Osteocyte (in vitro differentiated cells): ENCODE measurements around the gene MEMO1. TPM values are rescaled to one million over a fixed set of nuclear protein-coding genes. Genes with fewer than 3 reads are reported as not detected.

Experiments
- DNase-seq: peaks from one replicate; pipeline ENCODE4 v3.0.0; 2021; ENCODE audit warnings: mixed read lengths; ENCODE audit not compliant: unreplicated experiment; ENCODE audit errors: extremely low spot score
- H3K27ac Mint-ChIP-seq: one replicate; pipeline ENCODE4 v1.8.0; 2021; ENCODE audit warnings: mild to moderate bottlenecking, mixed read lengths; ENCODE audit not compliant: unreplicated experiment
- H3K27me3 Mint-ChIP-seq: one replicate; pipeline ENCODE4 v1.8.0; 2021; ENCODE audit warnings: mixed read lengths; ENCODE audit not compliant: unreplicated experiment
- H3K36me3 Mint-ChIP-seq: one replicate; pipeline ENCODE4 v1.8.0; 2021; ENCODE audit warnings: mixed read lengths; ENCODE audit not compliant: unreplicated experiment
- H3K4me1 Mint-ChIP-seq: one replicate; pipeline ENCODE4 v1.8.0; 2021; ENCODE audit warnings: mixed read lengths; ENCODE audit not compliant: unreplicated experiment
- H3K4me3 Mint-ChIP-seq: one replicate; pipeline ENCODE4 v1.8.0; 2021; ENCODE audit warnings: mild to moderate bottlenecking, moderate library complexity, mixed read lengths; ENCODE audit not compliant: unreplicated experiment
- H3K9me3 Mint-ChIP-seq: one replicate; pipeline ENCODE4 v1.8.0; 2021; ENCODE audit warnings: mixed read lengths; ENCODE audit not compliant: unreplicated experiment
- CTCF ChIP-seq: fragments of 200-600 bp; sonication (generic); IDR thresholded peaks from 2 replicates; pipeline ENCODE4 v1.5.0; 2021; ENCODE audit warnings: antibody characterized with exemption, mild to moderate bottlenecking, moderate library complexity
- total RNA-seq: library from RNA; stranded (reverse); gene quantifications from 2 replicates; pipeline ENCODE4 v1.2.1, GENCODE V29; 2021

The MEMO1 gene
- total RNA-seq, 1 donor from 2014 or later, result 48.1 TPM

- no peaks in the 10 kb centered on the region for H3K27me3 Mint-ChIP-seq
- H3K36me3 Mint-ChIP-seq, result peaks cover 24% of the 10 kb centered on the region
- H3K4me3 Mint-ChIP-seq, result no peak overlapping the region
- TF ChIP-seq CTCF, result no peak
- H3K4me1 Mint-ChIP-seq, result peaks cover 1% of the 10 kb centered on the region
- DNase-seq, result no peak
- no peak overlapping the region for H3K27ac Mint-ChIP-seq
- no peaks in the 10 kb centered on the region for H3K9me3 Mint-ChIP-seq
These were observed 85.3 kb downstream of the MEMO1 start for GRCh38 chr2:31925517-31925916.

- TF ChIP-seq CTCF, result no peak
- no peaks in the 10 kb centered on the region for H3K4me1 Mint-ChIP-seq
- DNase-seq, result no peak
- no peak overlapping the region for H3K27ac Mint-ChIP-seq
- H3K9me3 Mint-ChIP-seq, result no peaks in the 10 kb centered on the region
- H3K4me3 Mint-ChIP-seq, result no peak overlapping the region
- peaks cover 27% of the 10 kb centered on the region for H3K36me3 Mint-ChIP-seq
- H3K27me3 Mint-ChIP-seq, result no peaks in the 10 kb centered on the region
These were observed 87.1 kb downstream of the MEMO1 start for GRCh38 chr2:31923662-31924061.

- H3K36me3 Mint-ChIP-seq, result peaks cover 30% of the 10 kb centered on the region
- no peak for TF ChIP-seq CTCF
- no peak for DNase-seq
- no peaks in the 10 kb centered on the region for H3K9me3 Mint-ChIP-seq
- no peak overlapping the region for H3K27ac Mint-ChIP-seq
- no peaks in the 10 kb centered on the region for H3K4me1 Mint-ChIP-seq
- no peaks in the 10 kb centered on the region for H3K27me3 Mint-ChIP-seq
- no peak overlapping the region for H3K4me3 Mint-ChIP-seq
These were observed 88.0 kb downstream of the MEMO1 start for GRCh38 chr2:31922542-31923408.

GRCh38 chr2:31920962-31921361 lies 89.8 kb downstream of the MEMO1 start:
- no peak for TF ChIP-seq CTCF
- Mint-ChIP-seq H3K36me3 (peaks cover 24% of the 10 kb centered on the region), H3K27me3 (no peaks in the 10 kb centered on the region), H3K4me3 (no peak overlapping the region), H3K9me3 (no peaks in the 10 kb centered on the region), H3K27ac (no peak overlapping the region), H3K4me1 (no peaks in the 10 kb centered on the region)
- DNase-seq, result no peak

GRCh38 chr2:31919499-31919898 lies 91.3 kb downstream of the MEMO1 start:
- no peak overlapping the region for H3K4me3 Mint-ChIP-seq
- H3K27ac Mint-ChIP-seq, result no peak overlapping the region
- no peaks in the 10 kb centered on the region for H3K9me3 Mint-ChIP-seq
- TF ChIP-seq CTCF, result no peak
- DNase-seq, result no peak
- H3K27me3 Mint-ChIP-seq, result no peaks in the 10 kb centered on the region
- peaks cover 19% of the 10 kb centered on the region for H3K36me3 Mint-ChIP-seq
- H3K4me1 Mint-ChIP-seq, result no peaks in the 10 kb centered on the region
